Gastroesophageal sphincter (tissue), 3 donors: ENCODE results near the gene LAMB4.

Source experiments
- EP300 ChIP-seq: sonication (generic); formaldehyde crosslinking; IDR thresholded peaks from one replicate; pipeline ENCODE4 v1.6.1; 2017; ENCODE audit warnings: antibody characterized with exemption, mild to moderate bottlenecking
- POLR2A ChIP-seq, 2 donors: fragments of 450-650 bp; IDR thresholded peaks; one replicate each; pipeline ENCODE4 v1.6.1; 2017; ENCODE audit warnings: antibody characterized with exemption in 2 of 2, mild to moderate bottlenecking in 2 of 2, moderate library complexity in 1 of 2
- TF ChIP-seq, protein P1 (sequence below), 4 experiments: fragments of 200-600 bp in 2 of 4; fragments of 450-650 bp in 2 of 4; sonication (generic) in 1 of 4; IDR thresholded peaks; one replicate each; pipeline ENCODE4 v1.5.1; 2017 to 2019; ENCODE audit warnings: antibody characterized with exemption in 4 of 4, mild to moderate bottlenecking in 2 of 4, moderate library complexity in 2 of 4

DNA sequence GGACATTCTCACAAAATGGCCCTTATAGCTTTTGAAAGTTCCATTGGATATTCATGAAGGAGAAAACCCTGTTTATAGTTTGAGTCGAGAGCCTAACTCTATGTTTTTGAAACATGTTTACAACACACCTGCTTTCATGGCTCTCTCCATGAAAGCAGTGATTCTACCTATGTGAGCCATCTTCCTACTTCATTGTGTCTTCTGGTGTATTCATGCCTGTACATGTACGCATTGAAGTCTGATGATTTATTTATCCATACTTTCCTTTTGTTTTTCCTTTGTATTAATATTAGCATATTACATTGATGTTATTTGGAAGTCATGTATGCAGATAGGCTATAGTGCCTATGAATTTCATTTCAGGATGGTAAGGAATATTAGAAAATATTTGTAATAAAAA is 58.0 kb downstream of the LAMB4 start:
- TF ChIP-seq, protein P1, sequence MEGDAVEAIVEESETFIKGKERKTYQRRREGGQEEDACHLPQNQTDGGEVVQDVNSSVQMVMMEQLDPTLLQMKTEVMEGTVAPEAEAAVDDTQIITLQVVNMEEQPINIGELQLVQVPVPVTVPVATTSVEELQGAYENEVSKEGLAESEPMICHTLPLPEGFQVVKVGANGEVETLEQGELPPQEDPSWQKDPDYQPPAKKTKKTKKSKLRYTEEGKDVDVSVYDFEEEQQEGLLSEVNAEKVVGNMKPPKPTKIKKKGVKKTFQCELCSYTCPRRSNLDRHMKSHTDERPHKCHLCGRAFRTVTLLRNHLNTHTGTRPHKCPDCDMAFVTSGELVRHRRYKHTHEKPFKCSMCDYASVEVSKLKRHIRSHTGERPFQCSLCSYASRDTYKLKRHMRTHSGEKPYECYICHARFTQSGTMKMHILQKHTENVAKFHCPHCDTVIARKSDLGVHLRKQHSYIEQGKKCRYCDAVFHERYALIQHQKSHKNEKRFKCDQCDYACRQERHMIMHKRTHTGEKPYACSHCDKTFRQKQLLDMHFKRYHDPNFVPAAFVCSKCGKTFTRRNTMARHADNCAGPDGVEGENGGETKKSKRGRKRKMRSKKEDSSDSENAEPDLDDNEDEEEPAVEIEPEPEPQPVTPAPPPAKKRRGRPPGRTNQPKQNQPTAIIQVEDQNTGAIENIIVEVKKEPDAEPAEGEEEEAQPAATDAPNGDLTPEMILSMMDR (IDR thresholded peaks at IDR 0.05): no peak
- TF ChIP-seq POLR2A (IDR thresholded peaks at IDR 0.05) (no peak), EP300 (no peak)
